CD8-positive, alpha-beta memory T cell (primary cell): ENCODE data around the gene EVL. TPM values are rescaled to one million over a fixed set of nuclear protein-coding genes. Genes with fewer than 3 reads are reported as not detected.

Source experiments
- CTCF ChIA-PET: fragments of 350-600 bp; sonication (Branson Sonifier 250); formaldehyde crosslinking; loops from one replicate; lab custom pipeline; 2021; ENCODE audit warnings: antibody characterized with exemption; lab: Charles Lee
- POLR2A ChIA-PET: fragments of 350-600 bp; sonication (Branson Sonifier 250); formaldehyde crosslinking; loops from one replicate; lab custom pipeline; 2021; ENCODE audit warnings: antibody characterized with exemption; lab: Charles Lee
- DNase-seq, 5 donors: peaks; one replicate each; pipeline versions ENCODE4 v3.0.0 to v3.0.0-alpha.2; 2020 to 2022; ENCODE audit warnings: mixed read lengths in 1 of 5
- H3K27ac ChIP-seq: one replicate; pipeline ENCODE4 v1.7.0; 2013; ENCODE audit warnings: low read depth, mild to moderate bottlenecking, low read length, moderate library complexity
- H3K27me3 ChIP-seq: 2 replicates; pipeline ENCODE4 v1.7.0; 2013; ENCODE audit warnings: low read length, mild to moderate bottlenecking; ENCODE audit not compliant: insufficient read depth, poor library complexity, severe bottlenecking
- H3K36me3 ChIP-seq: 2 replicates; pipeline ENCODE4 v1.7.0; 2013; ENCODE audit warnings: mild to moderate bottlenecking, low read length, moderate library complexity; ENCODE audit not compliant: insufficient read depth
- H3K4me1 ChIP-seq: 2 replicates; pipeline ENCODE4 v1.7.0; 2013; ENCODE audit warnings: mild to moderate bottlenecking, low read length, moderate library complexity; ENCODE audit not compliant: insufficient read depth
- H3K4me3 ChIP-seq: 2 replicates; pipeline ENCODE4 v1.7.0; 2013; ENCODE audit warnings: mild to moderate bottlenecking, low read length
- H3K9me3 ChIP-seq: 2 replicates; pipeline ENCODE4 v1.7.0; 2013; ENCODE audit warnings: mild to moderate bottlenecking, low read length
- H3K27ac Mint-ChIP-seq, 8 donors: one replicate each; pipeline ENCODE4 v1.8.0; 2020 to 2021; ENCODE audit warnings: mixed read lengths in 8 of 8, mild to moderate bottlenecking in 6 of 8, inconsistent platforms in 3 of 8, moderate library complexity in 3 of 8
- H3K27me3 Mint-ChIP-seq, 2 donors: one replicate each; pipeline ENCODE4 v1.8.0; 2020 to 2021; ENCODE audit warnings: mixed read lengths in 2 of 2, mild to moderate bottlenecking in 1 of 2, moderate library complexity in 1 of 2
- H3K36me3 Mint-ChIP-seq, 3 donors: one replicate each; pipeline ENCODE4 v1.8.0; 2020 to 2021; ENCODE audit warnings: mixed read lengths in 3 of 3, inconsistent platforms in 1 of 3, mild to moderate bottlenecking in 1 of 3
- H3K4me1 Mint-ChIP-seq, 3 donors: one replicate each; pipeline ENCODE4 v1.8.0; 2020 to 2021; ENCODE audit warnings: mixed read lengths in 3 of 3, inconsistent platforms in 1 of 3, mild to moderate bottlenecking in 1 of 3
- H3K4me3 Mint-ChIP-seq, 7 donors: one replicate each; pipeline ENCODE4 v1.8.0; 2020 to 2021; ENCODE audit warnings: mixed read lengths in 7 of 7, mild to moderate bottlenecking in 6 of 7, moderate library complexity in 4 of 7, inconsistent platforms in 2 of 7
- H3K9me3 Mint-ChIP-seq, 5 donors: one replicate each; pipeline ENCODE4 v1.8.0; 2020 to 2022; ENCODE audit warnings: mixed read lengths in 5 of 5, mild to moderate bottlenecking in 3 of 5, moderate library complexity in 2 of 5, inconsistent platforms in 1 of 5
- polyA plus RNA-seq: library from polyadenylated mRNA; unstranded; fragments of 300-500 nt; fragmentation: Illumina TruSeq; gene quantifications from one replicate; pipeline ENCODE4 v1.2.3, GENCODE V29; 2021
- total RNA-seq, 2 experiments: library from RNA; stranded (reverse); gene quantifications; one replicate each; pipeline ENCODE4 v1.2.3, GENCODE V29; 2021

EVL gene
- total and polyA plus RNA-seq, 3 experiments from 2014 or later, result 129 to 228 (median 218) TPM

- H3K9me3 ChIP-seq, result no peaks in the 10 kb centered on the region
- DNase-seq, result no peak
- no peak overlapping the region for H3K27ac ChIP-seq
- H3K4me1 ChIP-seq, result peaks cover 19% of the 10 kb centered on the region
- H3K27me3 Mint-ChIP-seq, result peaks cover 0 to 3% of the 10 kb centered on the region in 2 donors
- H3K36me3 ChIP-seq, result peaks cover 16% of the 10 kb centered on the region
- H3K4me3 Mint-ChIP-seq, result peak overlapping the region in 2 of 7 donors; percentile 72 to 78
- H3K27ac Mint-ChIP-seq, result peak overlapping the region in 5 of 8 donors; percentile 7 to 78 (median 74)
- ChIA-PET POLR2A (interaction anchor here (0.8 to 1.8 kb wide), 3 partner anchors 18 to 84 kb away, joined by 3 to 9 read pairs (median 3); partner anchors contain the start of gene EVL), CTCF (interaction anchor here (0.6 to 2.6 kb wide), 4 partner anchors 8 to 60 kb away, joined by 3 to 15 read pairs (median 8); no protein-coding TSS in a partner anchor)
- H3K9me3 Mint-ChIP-seq, result peaks cover 0 to 2% (median 0%) of the 10 kb centered on the region in 5 donors
- no peak overlapping the region for H3K4me3 ChIP-seq
- peaks cover 0 to 38% (median 0%) of the 10 kb centered on the region in 3 donors for H3K36me3 Mint-ChIP-seq
- H3K4me1 Mint-ChIP-seq, result peaks cover 18 to 37% (median 22%) of the 10 kb centered on the region in 3 donors
- H3K27me3 ChIP-seq, result no peaks in the 10 kb centered on the region
Measured at GRCh38 chr14:100145682-100146464, 80.7 kb downstream of the EVL start.

GRCh38 chr14:100146531-100147091 is 81.4 kb downstream of the EVL start:
- ChIA-PET POLR2A (interaction anchor here (0.7 to 1.8 kb wide), 4 partner anchors 10 to 85 kb away, joined by 3 to 9 read pairs (median 3); partner anchors contain the start of gene EVL), CTCF (interaction anchor here (0.6 to 2.6 kb wide), 3 partner anchors 9 to 59 kb away, joined by 3 to 15 read pairs (median 12); no protein-coding TSS in a partner anchor)
- H3K27ac Mint-ChIP-seq, result peak overlapping the region in 5 of 8 donors; percentile 29 to 82 (median 76)
- H3K4me3 Mint-ChIP-seq, result peak overlapping the region in 4 of 7 donors; percentile 72 to 81 (median 78)
- H3K36me3 Mint-ChIP-seq, result peaks cover 0 to 32% (median 0%) of the 10 kb centered on the region in 3 donors
- H3K4me1 Mint-ChIP-seq, result peaks cover 18 to 37% (median 22%) of the 10 kb centered on the region in 3 donors
- peaks cover 0 to 4% of the 10 kb centered on the region in 2 donors for H3K27me3 Mint-ChIP-seq
- H3K9me3 ChIP-seq, result no peaks in the 10 kb centered on the region
- peaks cover 19% of the 10 kb centered on the region for H3K4me1 ChIP-seq
- peaks cover 0 to 2% (median 0%) of the 10 kb centered on the region in 5 donors for H3K9me3 Mint-ChIP-seq
- DNase-seq, result peak in 2 of 5 donors; percentile 38 to 69
- peak overlapping the region; percentile 28 for H3K4me3 ChIP-seq
- no peaks in the 10 kb centered on the region for H3K27me3 ChIP-seq
- H3K27ac ChIP-seq, result no peak overlapping the region
- H3K36me3 ChIP-seq, result peaks cover 8% of the 10 kb centered on the region

GRCh38 chr14:100147181-100147631 is 82.0 kb downstream of the EVL start:
- Histone ChIP-seq H3K36me3 (peaks cover 2% of the 10 kb centered on the region), H3K27me3 (no peaks in the 10 kb centered on the region), H3K9me3 (no peaks in the 10 kb centered on the region), H3K4me1 (peaks cover 19% of the 10 kb centered on the region), H3K27ac (no peak overlapping the region), H3K4me3 (peak overlapping the region; percentile 28)
- DNase-seq, result peak; percentile 57 to 88 (median 73)
- ChIA-PET POLR2A (interaction anchor here (0.7 to 1.8 kb wide), 3 partner anchors 9 to 81 kb away, joined by 3 to 9 read pairs (median 3); partner anchors contain the start of gene EVL), CTCF (interaction anchor here (2.5 to 2.6 kb wide), 2 partner anchors 9 to 45 kb away, joined by 12 to 15 read pairs; no protein-coding TSS in a partner anchor)
- Mint-ChIP-seq H3K27me3 (peaks cover 0 to 4% of the 10 kb centered on the region in 2 donors), H3K27ac (peak overlapping the region in 7 of 8 donors; percentile 76 to 88 (median 84)), H3K4me1 (peaks cover 18 to 31% (median 22%) of the 10 kb centered on the region in 3 donors), H3K9me3 (peaks cover 0 to 2% (median 0%) of the 10 kb centered on the region in 5 donors), H3K4me3 (peak overlapping the region; percentile 29 to 81 (median 75)), H3K36me3 (peaks cover 0 to 26% (median 0%) of the 10 kb centered on the region in 3 donors)

- peak overlapping the region in 4 of 7 donors; percentile 29 to 78 (median 47) for H3K4me3 Mint-ChIP-seq
- H3K27ac ChIP-seq, result no peak overlapping the region
- H3K9me3 Mint-ChIP-seq, result peaks cover 0 to 2% (median 0%) of the 10 kb centered on the region in 5 donors
Measured at GRCh38 chr14:100147691-100148464, 82.7 kb downstream of the EVL start.

GRCh38 chr14:100148837-100149731 is 83.9 kb downstream of the EVL start:
- H3K4me1 ChIP-seq, result peaks cover 19% of the 10 kb centered on the region
- peaks cover 0 to 2% (median 0%) of the 10 kb centered on the region in 5 donors for H3K9me3 Mint-ChIP-seq
- no peaks in the 10 kb centered on the region for H3K9me3 ChIP-seq
- POLR2A ChIA-PET, result no interaction called here
- H3K27me3 Mint-ChIP-seq, result peaks cover 0 to 4% of the 10 kb centered on the region in 2 donors
- H3K27ac ChIP-seq, result no peak overlapping the region
- no peaks in the 10 kb centered on the region for H3K27me3 ChIP-seq
- DNase-seq, result no peak
- peak overlapping the region in 1 of 7 donors; percentile 44 for H3K4me3 Mint-ChIP-seq
- no peaks in the 10 kb centered on the region for H3K36me3 ChIP-seq
- H3K36me3 Mint-ChIP-seq, result peaks cover 0 to 9% (median 0%) of the 10 kb centered on the region in 3 donors
- H3K4me3 ChIP-seq, result no peak overlapping the region
- peak overlapping the region in 3 of 8 donors; percentile 27 to 77 (median 61) for H3K27ac Mint-ChIP-seq
- peaks cover 20 to 29% (median 22%) of the 10 kb centered on the region in 3 donors for H3K4me1 Mint-ChIP-seq
- CTCF ChIA-PET, result no interaction called here

More at GRCh38 chr14:100147691-100148464, 82.7 kb downstream of the EVL start:
- no peaks in the 10 kb centered on the region for H3K9me3 ChIP-seq
- ChIA-PET POLR2A (interaction anchor here (1.8 kb wide), 1 partner anchor 82 kb away, joined by 9 read pairs; the partner anchor contains the start of gene EVL), CTCF (interaction anchor here (2.5 to 2.6 kb wide), 2 partner anchors 8 to 44 kb away, joined by 12 to 15 read pairs; no protein-coding TSS in a partner anchor)
- peaks cover 19% of the 10 kb centered on the region for H3K4me1 ChIP-seq
- H3K4me3 ChIP-seq, result no peak overlapping the region
- H3K4me1 Mint-ChIP-seq, result peaks cover 20 to 29% (median 22%) of the 10 kb centered on the region in 3 donors
- H3K36me3 Mint-ChIP-seq, result peaks cover 0 to 20% (median 0%) of the 10 kb centered on the region in 3 donors
- no peaks in the 10 kb centered on the region for H3K27me3 ChIP-seq
- peak overlapping the region in 6 of 8 donors; percentile 7 to 77 (median 42) for H3K27ac Mint-ChIP-seq
- H3K36me3 ChIP-seq, result no peaks in the 10 kb centered on the region
- no peak for DNase-seq
- peaks cover 0 to 4% of the 10 kb centered on the region in 2 donors for H3K27me3 Mint-ChIP-seq

- peaks cover 19% of the 10 kb centered on the region for H3K4me1 ChIP-seq
- H3K27me3 ChIP-seq, result no peaks in the 10 kb centered on the region
- no peak for DNase-seq
- H3K9me3 ChIP-seq, result no peaks in the 10 kb centered on the region
- no peak overlapping the region for H3K4me3 ChIP-seq
- peaks cover 0 to 2% (median 2%) of the 10 kb centered on the region in 3 donors for H3K36me3 Mint-ChIP-seq
- H3K27ac ChIP-seq, result no peak overlapping the region
- H3K27ac Mint-ChIP-seq, result no peak overlapping the region
- ChIA-PET POLR2A (no interaction called here), CTCF (interaction anchor here (1.1 to 2.0 kb wide), 2 partner anchors 43 to 80 kb away, joined by 3 to 7 read pairs; no protein-coding TSS in a partner anchor)
- H3K9me3 Mint-ChIP-seq, result peaks cover 0 to 10% (median 4%) of the 10 kb centered on the region in 5 donors
- H3K36me3 ChIP-seq, result no peaks in the 10 kb centered on the region
- no peak overlapping the region for H3K4me3 Mint-ChIP-seq
- H3K4me1 Mint-ChIP-seq, result peaks cover 20 to 29% (median 22%) of the 10 kb centered on the region in 3 donors
- H3K27me3 Mint-ChIP-seq, result peaks cover 0 to 3% of the 10 kb centered on the region in 2 donors
Measured at GRCh38 chr14:100149851-100150611, 84.8 kb downstream of the EVL start.
